Measurements from ENCODE around the gene PODXL2.

PODXL2 gene

GRCh38 chr3:127710155-127710941 is 81.4 kb downstream of the PODXL2 start:
- DNase-seq (ENCODE audit: low spot score) = no peak

DNA sequence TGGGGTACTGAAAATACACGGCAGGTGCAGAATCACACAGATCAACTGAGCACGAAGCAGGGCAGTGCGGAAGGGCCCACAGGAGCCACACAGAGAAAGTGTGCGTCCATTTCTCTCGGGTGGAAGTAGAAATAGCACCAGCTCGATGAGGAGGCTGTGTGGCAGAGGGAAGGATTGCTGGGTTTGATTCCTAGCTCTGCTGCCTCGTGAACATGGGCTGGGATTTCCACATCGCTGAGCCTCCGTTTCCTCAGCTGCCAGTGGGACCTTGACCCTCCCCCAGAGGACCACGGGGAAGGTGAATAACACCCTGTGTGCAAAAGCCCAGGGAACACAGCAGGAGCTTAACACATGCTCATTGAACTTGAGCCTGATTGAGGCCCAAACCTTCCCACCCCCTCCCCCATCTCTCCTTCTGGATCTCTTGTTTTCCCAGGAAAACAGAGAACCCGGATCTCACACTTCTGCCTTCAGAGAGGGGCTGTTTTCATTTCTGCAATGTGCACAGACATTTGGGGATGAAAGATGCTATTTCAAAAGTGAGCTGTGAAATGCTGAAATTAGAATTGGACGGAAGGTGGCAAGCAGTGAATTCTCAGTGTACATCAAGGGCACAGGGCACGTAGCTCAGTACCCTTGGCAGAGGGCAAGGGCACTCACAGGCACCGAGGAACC is 82.2 kb downstream of the PODXL2 start:
- DNase-seq (ENCODE audit: low spot score) = no peak

GRCh38 chr3:127711896-127712295 is 82.9 kb downstream of the PODXL2 start:
- DNase-seq (ENCODE audit: low spot score) = no peak

GRCh38 chr3:127712461-127712860 is 83.5 kb downstream of the PODXL2 start:
- DNase-seq (ENCODE audit: low spot score) = no peak

GRCh38 chr3:127712881-127713771 is 84.1 kb downstream of the PODXL2 start:
- no peak for DNase-seq (ENCODE audit: low spot score)

GRCh38 chr3:127714125-127714571 is 85.2 kb downstream of the PODXL2 start:
- DNase-seq (ENCODE audit: low spot score) = no peak

- no peak for DNase-seq (ENCODE audit: low spot score)
Observed at GRCh38 chr3:127714866-127715265, 85.9 kb downstream of the PODXL2 start.

GRCh38 chr3:127715532-127715931 is 86.5 kb downstream of the PODXL2 start:
- no peak for DNase-seq (ENCODE audit: low spot score)

DNA sequence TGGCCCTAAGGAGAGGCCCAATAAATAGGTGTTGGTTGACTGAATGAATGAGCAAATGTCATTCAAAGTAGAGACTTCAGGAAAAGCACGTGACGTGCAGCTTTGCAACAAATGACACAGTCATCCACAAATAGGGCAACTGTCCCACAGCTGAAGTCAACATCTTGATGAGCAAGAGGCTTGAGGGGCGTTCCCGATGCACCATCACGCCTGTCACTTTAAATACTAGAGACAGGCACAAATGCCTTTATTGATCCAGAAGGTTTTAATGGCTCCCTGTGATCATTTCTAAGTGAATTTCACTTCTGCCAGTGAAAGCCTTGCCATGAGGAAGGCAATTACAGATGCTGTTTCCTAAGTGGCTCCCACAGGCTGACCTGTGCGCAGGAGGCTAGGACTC is 87.4 kb downstream of the PODXL2 start:
- no peak for DNase-seq (ENCODE audit: low spot score)

DNA sequence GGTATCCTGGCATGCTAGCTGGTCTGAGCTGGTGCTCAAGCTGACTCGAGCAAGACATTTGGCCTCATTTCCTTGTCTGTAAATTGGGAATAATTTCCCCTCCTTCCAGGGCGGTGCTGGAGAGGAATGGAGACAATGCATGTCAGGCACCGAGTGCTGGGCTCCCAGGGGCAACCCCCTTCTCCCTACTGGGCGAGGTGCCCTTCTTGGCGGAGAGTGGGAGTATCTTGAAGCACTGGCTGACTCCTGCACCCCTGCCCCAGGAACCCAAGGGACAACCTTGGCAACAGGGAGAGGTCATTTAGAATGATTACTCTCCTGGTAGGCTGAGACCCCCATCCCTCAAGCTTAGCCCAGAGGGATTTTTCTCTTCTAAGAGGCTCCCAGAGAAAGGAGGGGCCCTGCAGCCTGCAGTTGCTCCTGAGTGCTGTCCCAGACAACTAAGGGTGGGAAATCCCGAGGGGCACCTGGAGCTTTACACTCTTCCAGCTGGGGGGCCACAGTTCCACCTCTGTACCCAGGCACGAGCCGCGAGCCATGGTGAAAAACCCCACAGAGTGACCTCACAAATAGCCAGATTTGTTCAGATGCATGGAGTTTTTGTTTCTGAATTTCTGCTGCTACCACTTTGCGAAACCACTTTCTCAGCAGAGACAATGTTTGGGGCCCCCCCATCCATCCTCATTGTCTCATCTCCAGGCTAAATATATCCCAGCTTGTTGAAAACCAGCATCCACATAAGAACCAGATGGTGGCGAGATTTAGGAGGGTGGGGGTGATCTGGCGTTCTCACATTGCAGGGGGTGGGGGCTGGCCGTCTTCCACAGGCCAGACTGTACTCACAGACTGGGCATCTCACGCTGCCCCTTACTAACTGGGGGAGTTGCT is 88.6 kb downstream of the PODXL2 start:
- DNase-seq (ENCODE audit: low spot score) = no peak

DNA sequence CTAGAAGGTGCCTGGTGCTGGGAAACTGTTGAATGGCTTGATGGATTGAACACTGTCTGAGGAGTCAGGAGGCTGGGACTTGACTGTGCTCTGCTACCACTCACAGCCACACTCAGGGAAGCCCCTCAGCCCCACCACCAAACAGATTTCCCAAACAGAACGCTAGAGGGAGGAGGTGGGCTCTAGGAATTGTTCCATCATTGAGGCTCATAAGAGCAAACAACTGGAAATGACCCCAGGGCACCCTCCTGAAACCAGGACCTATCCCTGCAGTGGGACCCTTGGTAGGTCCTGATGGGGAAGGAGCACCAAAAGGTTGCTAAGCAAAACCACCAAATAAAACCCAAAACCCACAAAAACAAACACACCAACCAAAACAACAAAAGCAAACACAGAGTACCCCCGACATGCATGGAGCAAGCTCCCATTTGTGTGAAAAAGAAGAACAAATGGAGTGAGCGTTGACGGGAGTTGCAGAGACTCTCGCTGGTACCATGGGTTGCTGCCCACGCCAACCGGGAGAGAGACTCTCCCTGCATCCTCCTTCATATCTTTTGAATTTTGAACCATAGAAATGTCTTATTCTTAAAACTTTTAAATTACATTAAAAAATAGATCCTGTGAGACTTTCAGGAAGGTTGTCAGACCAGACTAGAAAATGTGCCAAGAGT is 89.4 kb downstream of the PODXL2 start:
- no peak for DNase-seq (ENCODE audit: low spot score)

- DNase-seq (ENCODE audit: low spot score) = no peak
Observed at GRCh38 chr3:127718916-127719290, 89.9 kb downstream of the PODXL2 start.

DNA sequence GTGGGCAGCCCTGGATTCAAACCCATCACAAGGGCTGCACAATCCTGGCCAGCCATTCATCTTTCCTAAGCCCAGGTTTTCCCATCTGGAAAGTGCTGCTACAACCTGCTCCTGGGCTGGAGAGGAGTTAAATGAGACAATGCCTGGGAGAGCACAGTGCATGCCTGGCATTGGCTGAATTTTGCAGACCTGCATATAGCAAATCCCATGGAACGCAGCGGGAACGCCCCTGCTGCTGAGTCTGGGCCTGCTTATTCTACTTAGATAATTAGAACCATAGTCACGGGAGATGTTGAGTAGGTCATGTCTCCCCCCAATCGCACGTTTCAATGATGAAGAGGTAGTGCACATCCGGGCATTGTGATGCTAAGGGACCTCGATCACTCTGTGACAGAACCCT is 90.4 kb downstream of the PODXL2 start:
- no peak for DNase-seq (ENCODE audit: low spot score)

DNA sequence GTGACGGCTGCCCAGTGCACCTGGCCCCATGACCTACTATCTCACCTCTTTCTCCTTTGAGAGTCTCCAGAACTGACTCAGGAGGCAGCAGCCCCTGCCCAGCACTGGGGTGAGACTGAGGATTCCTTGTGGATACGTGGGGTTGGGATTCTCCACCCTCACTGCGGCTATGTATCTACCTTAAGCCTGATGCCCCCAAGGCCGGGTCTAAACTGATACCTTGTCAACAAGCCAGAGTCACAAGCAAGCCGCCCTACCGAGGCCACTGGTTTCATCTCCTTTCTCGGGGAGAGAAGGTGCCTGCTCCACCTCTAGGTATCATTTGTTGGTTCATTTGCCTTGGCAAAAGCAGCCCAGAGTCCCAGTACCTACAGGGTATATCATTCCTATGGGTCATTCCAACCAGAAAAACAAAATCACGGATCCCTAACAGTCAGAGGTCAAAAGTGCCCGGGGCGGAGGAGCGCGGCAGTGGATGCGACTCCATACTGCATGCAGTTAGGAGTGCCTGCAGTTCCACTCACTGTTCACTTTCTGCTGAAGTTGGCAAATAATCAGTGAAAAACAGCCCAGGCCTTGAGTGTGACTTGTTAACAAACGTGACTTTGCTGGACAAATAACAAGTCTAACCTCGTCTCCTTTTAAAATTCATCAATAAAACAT is 91.3 kb downstream of the PODXL2 start:
- DNase-seq (ENCODE audit: low spot score) = no peak

- DNase-seq (ENCODE audit: low spot score) = no peak
Observed at GRCh38 chr3:127720985-127721935, 92.3 kb downstream of the PODXL2 start.

- no peak for DNase-seq (ENCODE audit: low spot score)
Observed at GRCh38 chr3:127722091-127722784, 93.3 kb downstream of the PODXL2 start.
